Caco-2 (cell line): ENCODE measurements around the gene DAB2IP. TPM values are rescaled to one million over a fixed set of nuclear protein-coding genes. Genes with fewer than 3 reads are reported as not detected.

Experiments used
- BruUV-seq: library from RNA; stranded (reverse); fragments of 400-500 nt; replicated peaks from 2 replicates; lab custom pipeline; 2021; lab: Mats Ljungman, UMichigan
- CTCF ChIA-PET: fragments of 300-600 bp; sonication (Branson Sonifier 250); formaldehyde crosslinking; loops from one replicate; lab custom pipeline; 2022; ENCODE audit warnings: antibody characterized with exemption; lab: Charles Lee
- POLR2A ChIA-PET: fragments of 300-600 bp; sonication (Branson Sonifier 250); formaldehyde crosslinking; loops from one replicate; lab custom pipeline; 2022; ENCODE audit warnings: antibody characterized with exemption; lab: Charles Lee
- DNase-seq, 2 experiments: peaks; one replicate each; pipeline versions ENCODE4 v3.0.0 to v3.0.0-alpha.2; 2020 to 2022
- H3K27me3 ChIP-seq: replicated peaks from 2 replicates; pipeline ENCODE4 v1.6.0; 2011; ENCODE audit warnings: low read length; ENCODE audit not compliant: control insufficient read depth, insufficient read depth
- H3K36me3 ChIP-seq: 2 replicates; pipeline ENCODE4 v1.5.1; 2011; ENCODE audit warnings: low read length; ENCODE audit not compliant: control insufficient read depth, insufficient read depth
- H3K4me1 ChIP-seq: fragments of 250-450 bp; sonication (Bioruptor Pico); 2 replicates; pipeline ENCODE4 v1.5.1; 2020; ENCODE audit warnings: mild to moderate bottlenecking
- H3K4me3 ChIP-seq: 2 replicates; pipeline ENCODE4 v1.5.1; 2011; ENCODE audit warnings: low read depth, mild to moderate bottlenecking, control low read depth, low read length
- H3K9me3 ChIP-seq: fragments of 250-450 bp; sonication (Bioruptor Pico); 2 replicates; pipeline ENCODE4 v1.5.1; 2020; ENCODE audit warnings: mild to moderate bottlenecking, moderate library complexity
- H3K27ac Mint-ChIP-seq: one replicate; pipeline ENCODE4 v1.8.0; 2022; ENCODE audit warnings: mixed read lengths; ENCODE audit not compliant: unreplicated experiment
- H3K27me3 Mint-ChIP-seq: one replicate; pipeline ENCODE4 v1.8.0; 2022; ENCODE audit warnings: mixed read lengths; ENCODE audit not compliant: insufficient read depth, unreplicated experiment
- H3K36me3 Mint-ChIP-seq: one replicate; pipeline ENCODE4 v1.8.0; 2022; ENCODE audit warnings: mild to moderate bottlenecking, mixed read lengths; ENCODE audit not compliant: insufficient read depth, unreplicated experiment
- H3K4me1 Mint-ChIP-seq: one replicate; pipeline ENCODE4 v1.8.0; 2022; ENCODE audit warnings: low read depth, mixed read lengths; ENCODE audit not compliant: unreplicated experiment
- H3K4me3 Mint-ChIP-seq: one replicate; pipeline ENCODE4 v1.8.0; 2022; ENCODE audit warnings: mild to moderate bottlenecking, moderate library complexity, mixed read lengths; ENCODE audit not compliant: unreplicated experiment
- H3K9me3 Mint-ChIP-seq: one replicate; pipeline ENCODE4 v1.8.0; 2022; ENCODE audit warnings: mixed read lengths; ENCODE audit not compliant: unreplicated experiment
- CTCF ChIP-seq, 2 experiments: fragments of 200-600 bp in 1 of 2; IDR thresholded peaks; 1 replicate in 1 of 2; 2 replicates in 1 of 2; pipeline versions ENCODE4 v1.5.1 to v1.8.0; 2011 to 2022; ENCODE audit warnings: antibody characterized with exemption in 1 of 2, control low read depth in 1 of 2, inconsistent platforms in 1 of 2, low read depth in 1 of 2, low read length in 1 of 2, mild to moderate bottlenecking in 1 of 2, moderate library complexity in 1 of 2; ENCODE audit not compliant: insufficient read depth in 1 of 2, severe bottlenecking in 1 of 2, unreplicated experiment in 1 of 2
- intact Hi-C: fragments of 100-400 bp; cut with micrococcal nuclease; formaldehyde crosslinking; loops from one replicate; pipeline ENCODE4 v1.10.0; 2022; ENCODE audit not compliant: unreplicated experiment
- total RNA-seq: library from RNA; stranded (reverse); gene quantifications from 2 replicates; pipeline ENCODE4 v1.2.3, GENCODE V29; 2022

Gene DAB2IP
- total RNA-seq, 1 experiment from 2014 or later = 26.0 TPM

- peaks cover 15% of the 10 kb centered on the region for H3K36me3 Mint-ChIP-seq
- no peaks in the 10 kb centered on the region for H3K27me3 Mint-ChIP-seq
- intact Hi-C loops = loop anchor here (2.0 to 5.0 kb wide), 2 partner anchors 32 to 44 kb away; partner anchors contain the start of gene DAB2IP
- no peaks in the 10 kb centered on the region for H3K27me3 ChIP-seq
- no peaks in the 10 kb centered on the region for H3K36me3 ChIP-seq
- H3K4me1 Mint-ChIP-seq = peaks cover 7% of the 10 kb centered on the region
- H3K4me3 ChIP-seq = no peak overlapping the region
- no peak overlapping the region for H3K27ac Mint-ChIP-seq
- CTCF ChIA-PET = interaction anchor here (0.7 to 1.6 kb wide), 10 partner anchors 8 to 139 kb away, joined by 3 to 19 read pairs (median 4); no protein-coding TSS in a partner anchor
- DNase-seq = peak in 1 of 2 experiments; percentile 65
- H3K9me3 ChIP-seq = no peaks in the 10 kb centered on the region
- H3K9me3 Mint-ChIP-seq = no peaks in the 10 kb centered on the region
- H3K4me3 Mint-ChIP-seq = no peak overlapping the region
- BruUV-seq = no TSS peak
- POLR2A ChIA-PET = no interaction called here
- peaks cover 3% of the 10 kb centered on the region; the same call in 1 of the 2 replicates for H3K4me1 ChIP-seq
- peak; percentile 39 to 77 for TF ChIP-seq CTCF (IDR thresholded peaks at IDR 0.05; ENCODE audit: insufficient read depth in 1 of 2, low read depth in 1 of 2, low read length in 1 of 2, severe bottlenecking in 1 of 2, unreplicated experiment in 1 of 2)
Measured at GRCh38 chr9:121684381-121685145, 33.1 kb downstream of the DAB2IP start.

- Histone ChIP-seq H3K9me3 (no peaks in the 10 kb centered on the region), H3K27me3 (no peaks in the 10 kb centered on the region), H3K4me1 (peaks cover 3% of the 10 kb centered on the region; the same call in 1 of the 2 replicates), H3K36me3 (no peaks in the 10 kb centered on the region), H3K4me3 (no peak overlapping the region)
- Mint-ChIP-seq H3K27me3 (no peaks in the 10 kb centered on the region), H3K9me3 (no peaks in the 10 kb centered on the region), H3K36me3 (peaks cover 15% of the 10 kb centered on the region), H3K4me3 (no peak overlapping the region), H3K27ac (no peak overlapping the region), H3K4me1 (peaks cover 7% of the 10 kb centered on the region)
- no peak for TF ChIP-seq CTCF (IDR thresholded peaks at IDR 0.05; ENCODE audit: insufficient read depth in 1 of 2, low read depth in 1 of 2, low read length in 1 of 2, severe bottlenecking in 1 of 2, unreplicated experiment in 1 of 2)
- intact Hi-C loops = loop anchor here (2.0 to 5.0 kb wide), 2 partner anchors 33 to 44 kb away; partner anchors contain the start of gene DAB2IP
- no peak for DNase-seq
- CTCF ChIA-PET = no interaction called here
- no TSS peak for BruUV-seq
- POLR2A ChIA-PET = no interaction called here
Measured at GRCh38 chr9:121685146-121685794, 33.8 kb downstream of the DAB2IP start.

- peaks cover 9% of the 10 kb centered on the region for H3K4me1 Mint-ChIP-seq
- intact Hi-C loops = loop anchor here (2.0 to 5.0 kb wide), 4 partner anchors 34 to 59 kb away; partner anchors contain the start of gene DAB2IP
- no TSS peak for BruUV-seq
Measured at GRCh38 chr9:121685795-121686377, 34.5 kb downstream of the DAB2IP start.

More at GRCh38 chr9:121685795-121686377, 34.5 kb downstream of the DAB2IP start:
- Histone ChIP-seq H3K27me3 (no peaks in the 10 kb centered on the region), H3K4me3 (no peak overlapping the region), H3K4me1 (peaks cover 3% of the 10 kb centered on the region; the same call in 1 of the 2 replicates), H3K36me3 (no peaks in the 10 kb centered on the region), H3K9me3 (no peaks in the 10 kb centered on the region)
- no peak overlapping the region for H3K4me3 Mint-ChIP-seq
- POLR2A ChIA-PET = no interaction called here
- peaks cover 11% of the 10 kb centered on the region for H3K36me3 Mint-ChIP-seq
- H3K27me3 Mint-ChIP-seq = no peaks in the 10 kb centered on the region
- no peak for DNase-seq
- no peak overlapping the region for H3K27ac Mint-ChIP-seq
- TF ChIP-seq CTCF (IDR thresholded peaks at IDR 0.05; ENCODE audit: insufficient read depth in 1 of 2, low read depth in 1 of 2, low read length in 1 of 2, severe bottlenecking in 1 of 2, unreplicated experiment in 1 of 2) = no peak
- no peaks in the 10 kb centered on the region for H3K9me3 Mint-ChIP-seq
- CTCF ChIA-PET = no interaction called here
